Ishikawa (cell line): Measurements from ENCODE around the gene SARDH.

ENCODE experiments used
- CEBPB ChIP-seq: IDR thresholded peaks from 2 replicates; pipeline ENCODE4 v1.6.1; 2012
- CREB1 ChIP-seq: IDR thresholded peaks from 2 replicates; pipeline ENCODE4 v1.6.1; 2012; ENCODE audit warnings: low read depth
- EGR1 ChIP-seq: IDR thresholded peaks from 2 replicates; pipeline ENCODE4 v1.6.1; 2012
- FOXM1 ChIP-seq: IDR thresholded peaks from 2 replicates; pipeline ENCODE4 v1.6.1; 2012; ENCODE audit warnings: low read depth, borderline replicate concordance
- MAX ChIP-seq: IDR thresholded peaks from 2 replicates; pipeline ENCODE4 v1.6.1; 2012
- RAD21 ChIP-seq: IDR thresholded peaks from 2 replicates; pipeline ENCODE4 v1.6.1; 2012; ENCODE audit warnings: low read depth
- TAF1 ChIP-seq: IDR thresholded peaks from 2 replicates; pipeline ENCODE4 v1.6.1; 2012; ENCODE audit warnings: low read depth, mild to moderate bottlenecking
- TEAD4 ChIP-seq: IDR thresholded peaks from 2 replicates; pipeline ENCODE4 v1.6.1; 2012
- YY1 ChIP-seq: IDR thresholded peaks from 2 replicates; pipeline ENCODE4 v1.6.1; 2012; ENCODE audit warnings: low read depth
- TF ChIP-seq, protein P1 (sequence below): IDR thresholded peaks from 2 replicates; pipeline ENCODE4 v1.6.1; 2012; ENCODE audit warnings: low read depth, mild to moderate bottlenecking

DNA sequence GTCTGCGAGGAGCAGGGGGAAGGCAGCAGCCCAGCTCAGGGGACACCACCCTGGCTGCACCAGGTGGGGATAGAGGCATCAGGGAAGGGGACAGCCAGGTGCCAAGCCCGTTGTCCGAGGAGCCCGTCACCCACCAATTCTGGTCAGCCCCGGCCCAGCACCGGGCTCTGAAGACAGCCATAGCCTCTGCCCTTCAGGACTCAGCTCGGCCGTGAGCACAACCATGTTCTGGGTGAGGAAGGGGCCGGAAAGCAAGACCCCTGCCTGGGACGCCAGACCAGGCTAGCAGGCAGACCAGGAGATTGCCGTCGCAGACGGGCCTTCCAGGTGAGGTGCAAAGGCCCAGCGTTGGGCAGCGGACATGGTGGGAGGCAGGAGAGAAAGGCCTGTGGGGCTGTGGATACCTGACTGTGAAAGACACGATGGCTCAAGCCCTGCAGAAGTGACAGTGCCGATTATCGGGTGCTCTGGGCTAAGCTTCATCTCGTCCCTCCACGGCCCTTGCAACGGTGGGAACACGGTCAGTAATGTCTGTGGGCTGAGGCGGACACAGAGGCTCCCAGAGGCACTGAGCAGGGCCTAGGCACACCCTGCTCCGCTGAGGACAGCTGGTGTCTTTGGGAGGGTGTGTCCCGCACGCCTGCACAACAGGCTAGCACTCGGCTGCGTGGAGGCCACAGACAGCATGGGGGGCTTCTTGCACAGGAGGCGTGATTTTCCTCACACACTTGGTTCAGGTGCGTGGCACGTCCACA lies 65.5 kb downstream of the SARDH start:
- TF ChIP-seq MAX (no peak), CREB1 (no peak), RAD21 (no peak), YY1 (no peak), TEAD4 (no peak), TAF1 (no peak), FOXM1 (no peak), EGR1 (no peak), CEBPB (no peak)
- TF ChIP-seq, protein P1, sequence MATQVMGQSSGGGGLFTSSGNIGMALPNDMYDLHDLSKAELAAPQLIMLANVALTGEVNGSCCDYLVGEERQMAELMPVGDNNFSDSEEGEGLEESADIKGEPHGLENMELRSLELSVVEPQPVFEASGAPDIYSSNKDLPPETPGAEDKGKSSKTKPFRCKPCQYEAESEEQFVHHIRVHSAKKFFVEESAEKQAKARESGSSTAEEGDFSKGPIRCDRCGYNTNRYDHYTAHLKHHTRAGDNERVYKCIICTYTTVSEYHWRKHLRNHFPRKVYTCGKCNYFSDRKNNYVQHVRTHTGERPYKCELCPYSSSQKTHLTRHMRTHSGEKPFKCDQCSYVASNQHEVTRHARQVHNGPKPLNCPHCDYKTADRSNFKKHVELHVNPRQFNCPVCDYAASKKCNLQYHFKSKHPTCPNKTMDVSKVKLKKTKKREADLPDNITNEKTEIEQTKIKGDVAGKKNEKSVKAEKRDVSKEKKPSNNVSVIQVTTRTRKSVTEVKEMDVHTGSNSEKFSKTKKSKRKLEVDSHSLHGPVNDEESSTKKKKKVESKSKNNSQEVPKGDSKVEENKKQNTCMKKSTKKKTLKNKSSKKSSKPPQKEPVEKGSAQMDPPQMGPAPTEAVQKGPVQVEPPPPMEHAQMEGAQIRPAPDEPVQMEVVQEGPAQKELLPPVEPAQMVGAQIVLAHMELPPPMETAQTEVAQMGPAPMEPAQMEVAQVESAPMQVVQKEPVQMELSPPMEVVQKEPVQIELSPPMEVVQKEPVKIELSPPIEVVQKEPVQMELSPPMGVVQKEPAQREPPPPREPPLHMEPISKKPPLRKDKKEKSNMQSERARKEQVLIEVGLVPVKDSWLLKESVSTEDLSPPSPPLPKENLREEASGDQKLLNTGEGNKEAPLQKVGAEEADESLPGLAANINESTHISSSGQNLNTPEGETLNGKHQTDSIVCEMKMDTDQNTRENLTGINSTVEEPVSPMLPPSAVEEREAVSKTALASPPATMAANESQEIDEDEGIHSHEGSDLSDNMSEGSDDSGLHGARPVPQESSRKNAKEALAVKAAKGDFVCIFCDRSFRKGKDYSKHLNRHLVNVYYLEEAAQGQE, result no peak
